HL-60 (cell line): ENCODE results near the gene MLF2.

ENCODE experiments used
- CTCF ChIP-seq: IDR thresholded peaks from one replicate; pipeline ENCODE4 v1.5.1; 2011; ENCODE audit warnings: low read length, control low read depth, inconsistent platforms; ENCODE audit not compliant: insufficient read depth
- POLR2AphosphoS5 ChIP-seq: IDR thresholded peaks from 2 replicates; pipeline ENCODE4 v1.6.1; 2012; ENCODE audit warnings: low read depth
- SPI1 ChIP-seq: IDR thresholded peaks from 2 replicates; pipeline ENCODE4 v1.6.1; 2012; ENCODE audit warnings: low read depth, mild to moderate bottlenecking, borderline replicate concordance

DNA sequence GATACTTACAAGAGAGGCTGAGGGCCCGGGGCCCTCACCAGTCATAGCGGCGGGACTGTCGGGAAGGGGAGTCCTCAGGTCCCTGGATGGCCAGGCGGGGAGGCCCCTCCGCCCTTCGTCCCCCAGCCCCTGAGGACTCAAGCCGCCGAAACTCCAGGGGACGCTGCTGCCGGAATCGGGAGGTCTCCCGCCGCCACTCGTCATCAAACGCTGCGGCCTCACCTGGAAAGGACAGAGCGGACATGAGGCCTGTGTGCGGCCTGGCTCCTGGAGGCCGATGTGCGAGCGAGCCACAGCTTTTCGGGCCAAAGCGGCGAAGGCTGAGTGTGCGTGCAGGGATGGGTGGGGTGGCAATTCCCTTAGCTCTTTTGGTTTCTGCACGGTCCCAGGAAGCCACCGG, 4.2 kb downstream of the MLF2 start:
- TF ChIP-seq CTCF (no peak), SPI1 (no peak), POLR2AphosphoS5 (no peak)
